Esophagus muscularis mucosa (tissue), 4 donors: ENCODE measurements around the gene MATN3. TPM values are rescaled to one million over a fixed set of nuclear protein-coding genes. Genes with fewer than 3 reads are reported as not detected.
"Not testable (repeated sequence)": the region's sequence is repeated elsewhere in the genome, so short reads cannot be mapped to it uniquely, and the experiment has no call there.

Experiments
- DNase-seq: peaks from one replicate; pipeline ENCODE4 v3.0.0-alpha.2; 2017; ENCODE audit errors: extremely low spot score
- H3K27ac ChIP-seq, 4 donors: fragments of 200-600 bp; sonication (generic); replicated peaks in 1 of 4; 1 replicate in 3 of 4; 2 replicates in 1 of 4; pipeline ENCODE4 v1.5.1; 2016 to 2019; ENCODE audit warnings: mild to moderate bottlenecking in 1 of 4
- H3K27me3 ChIP-seq, 4 donors: fragments of 200-600 bp; sonication (generic); one replicate each; pipeline versions ENCODE4 v1.5.1 to v1.6.0; 2016 to 2019
- H3K36me3 ChIP-seq, 4 donors: fragments of 200-600 bp; sonication (generic); one replicate each; pipeline ENCODE4 v1.5.1; 2016 to 2019
- H3K4me1 ChIP-seq, 4 donors: fragments of 200-600 bp; sonication (generic); one replicate each; pipeline ENCODE4 v1.5.1; 2016 to 2019
- H3K4me3 ChIP-seq, 4 donors: fragments of 200-600 bp; sonication (generic); 1 replicate in 2 of 4; 2 replicates in 2 of 4; pipeline ENCODE4 v1.5.1; 2016 to 2019; ENCODE audit warnings: mild to moderate bottlenecking in 4 of 4, moderate library complexity in 1 of 4
- H3K9me3 ChIP-seq, 4 donors: fragments of 200-600 bp; sonication (generic); 1 replicate in 3 of 4; 2 replicates in 1 of 4; pipeline ENCODE4 v1.5.1; 2016 to 2019
- EP300 ChIP-seq: sonication (generic); formaldehyde crosslinking; IDR thresholded peaks from one replicate; pipeline ENCODE4 v1.6.1; 2017; ENCODE audit warnings: antibody characterized with exemption
- POLR2A ChIP-seq: fragments of 450-650 bp; IDR thresholded peaks from one replicate; pipeline ENCODE4 v1.6.1; 2017; ENCODE audit warnings: antibody characterized with exemption, moderate library complexity, mild to moderate bottlenecking, low read depth
- POLR2AphosphoS5 ChIP-seq, 2 donors: sonication (generic); formaldehyde crosslinking; IDR thresholded peaks; one replicate each; pipeline ENCODE4 v1.6.1; 2017; ENCODE audit warnings: antibody characterized with exemption in 2 of 2
- WGBS: methylation state at CpG from one replicate; pipeline ENCODE4 v1.1.5; 2018; 5-methylcytosine and 5-hydroxymethylcytosine counted together
- intact Hi-C: fragments of 100-400 bp; cut with DNase I; formaldehyde crosslinking; loops from one replicate; pipeline ENCODE4 v1.15.1; 2023
- total RNA-seq, 4 donors: library from RNA; depleted of rRNA; stranded (reverse); fragments of >200 nt; gene quantifications; one replicate each; pipeline versions ENCODE4 v1.1.0 to v1.2.1, GENCODE V29; 2016
- TF ChIP-seq, protein P1 (sequence below), 3 experiments: fragments of 200-600 bp in 2 of 3; fragments of 450-650 bp in 1 of 3; sonication (generic) in 2 of 3; IDR thresholded peaks; one replicate each; pipeline ENCODE4 v1.5.1; 2017 to 2019; ENCODE audit warnings: antibody characterized with exemption in 3 of 3, mild to moderate bottlenecking in 2 of 3, moderate library complexity in 1 of 3

The MATN3 gene
- total RNA-seq, 4 donors from 2014 or later, result 0.66 to 1.3 (median 0.82) TPM

DNA sequence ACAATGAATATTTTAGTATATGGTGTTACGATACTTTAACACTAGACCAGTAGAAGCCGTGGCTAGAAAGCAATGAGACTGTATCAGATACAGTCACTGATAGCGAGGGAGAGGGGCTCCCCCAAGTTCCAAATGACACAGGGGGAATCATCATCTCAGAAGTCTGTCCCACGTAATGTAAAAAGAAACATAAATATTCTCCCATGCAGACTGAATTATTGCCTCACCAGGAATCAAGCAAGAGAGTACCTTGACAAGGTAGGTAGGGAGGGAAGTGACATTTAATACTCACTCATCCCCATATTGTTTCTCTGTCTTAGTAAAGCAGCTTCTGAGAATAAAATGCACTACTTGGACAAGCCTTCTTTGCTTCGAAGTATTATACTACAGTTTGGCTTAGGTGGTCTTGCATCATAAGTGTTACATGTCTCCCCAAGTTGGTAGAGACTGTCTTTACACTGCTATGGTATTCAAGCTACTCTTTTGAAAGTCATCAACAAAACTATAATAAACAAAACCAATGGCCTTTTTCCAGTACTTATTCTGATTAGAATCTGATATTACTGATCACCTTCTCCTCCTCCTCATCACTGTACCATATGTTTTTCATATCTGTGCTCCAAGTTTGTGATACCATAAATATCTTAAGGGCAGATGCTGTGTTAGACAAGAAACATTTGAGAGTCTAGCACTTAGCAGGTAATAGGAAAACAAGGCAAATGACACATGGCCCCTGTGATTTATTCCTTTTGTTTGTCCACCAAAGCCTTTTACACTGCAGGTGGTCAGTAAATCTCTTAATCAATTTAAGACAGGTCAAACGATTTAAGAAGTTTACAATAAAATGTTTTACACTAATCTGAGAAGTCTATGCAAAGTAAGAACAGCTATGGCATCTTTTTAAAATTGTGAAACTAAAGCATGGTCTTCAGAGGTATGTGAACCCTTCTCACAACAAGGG lies 36.3 kb upstream of the MATN3 start:
- no peak for DNase-seq
- no peaks in the 10 kb centered on the region for H3K9me3 ChIP-seq
- H3K27me3 ChIP-seq, result no peaks in the 10 kb centered on the region
- H3K36me3 ChIP-seq, result no peaks in the 10 kb centered on the region
- intact Hi-C loops, result no loop called here
- WGBS, result 36% methylated on average over 6 of the region's 6 CpGs
- TF ChIP-seq POLR2A (no peak), POLR2AphosphoS5 (IDR thresholded peaks at IDR 0.05) (no peak)
- TF ChIP-seq, protein P1, sequence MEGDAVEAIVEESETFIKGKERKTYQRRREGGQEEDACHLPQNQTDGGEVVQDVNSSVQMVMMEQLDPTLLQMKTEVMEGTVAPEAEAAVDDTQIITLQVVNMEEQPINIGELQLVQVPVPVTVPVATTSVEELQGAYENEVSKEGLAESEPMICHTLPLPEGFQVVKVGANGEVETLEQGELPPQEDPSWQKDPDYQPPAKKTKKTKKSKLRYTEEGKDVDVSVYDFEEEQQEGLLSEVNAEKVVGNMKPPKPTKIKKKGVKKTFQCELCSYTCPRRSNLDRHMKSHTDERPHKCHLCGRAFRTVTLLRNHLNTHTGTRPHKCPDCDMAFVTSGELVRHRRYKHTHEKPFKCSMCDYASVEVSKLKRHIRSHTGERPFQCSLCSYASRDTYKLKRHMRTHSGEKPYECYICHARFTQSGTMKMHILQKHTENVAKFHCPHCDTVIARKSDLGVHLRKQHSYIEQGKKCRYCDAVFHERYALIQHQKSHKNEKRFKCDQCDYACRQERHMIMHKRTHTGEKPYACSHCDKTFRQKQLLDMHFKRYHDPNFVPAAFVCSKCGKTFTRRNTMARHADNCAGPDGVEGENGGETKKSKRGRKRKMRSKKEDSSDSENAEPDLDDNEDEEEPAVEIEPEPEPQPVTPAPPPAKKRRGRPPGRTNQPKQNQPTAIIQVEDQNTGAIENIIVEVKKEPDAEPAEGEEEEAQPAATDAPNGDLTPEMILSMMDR (IDR thresholded peaks at IDR 0.05), result no peak
- peaks cover 56 to 70% (median 65%) of the 10 kb centered on the region in 4 donors for H3K4me1 ChIP-seq
- peak overlapping the region; percentile 95 to 99 (median 99) for H3K27ac ChIP-seq
- H3K4me3 ChIP-seq, result peak overlapping the region; percentile 71 to 94 (median 88)

DNA sequence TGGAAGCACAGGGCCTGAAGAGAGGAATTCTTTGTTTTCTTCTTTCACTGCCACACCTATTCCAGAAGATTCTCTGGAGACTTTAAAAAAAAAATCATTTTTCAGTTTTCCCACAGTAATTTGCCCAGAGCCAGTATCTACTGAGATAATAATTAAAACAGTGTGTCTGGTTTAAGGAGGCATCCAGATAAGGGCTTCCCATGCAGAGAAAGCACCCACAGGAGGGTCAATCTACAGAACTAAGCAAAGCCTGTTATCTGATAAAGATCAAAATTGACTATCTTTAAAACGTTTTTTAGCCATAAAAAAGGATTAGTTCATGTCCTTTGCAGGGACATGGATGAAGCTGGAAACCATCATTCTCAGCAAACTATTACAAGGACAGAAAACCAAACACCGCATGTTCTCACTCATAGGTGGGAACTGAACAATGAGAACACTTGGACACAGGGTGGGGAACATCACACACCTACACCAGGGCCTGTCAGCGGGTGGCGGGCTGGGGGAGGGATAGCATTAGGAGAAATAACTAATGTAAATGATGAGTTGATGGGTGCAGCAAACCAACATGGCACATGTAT lies 33.3 kb upstream of the MATN3 start:
- Histone ChIP-seq H3K27ac (peak overlapping the region in 2 of 4 donors; percentile 8 to 23), H3K4me1 (peaks cover 70 to 86% (median 82%) of the 10 kb centered on the region in 4 donors)
- H3K27me3 ChIP-seq, H3K36me3 ChIP-seq, intact Hi-C loops, H3K4me3 ChIP-seq, DNase-seq, H3K9me3 ChIP-seq: not testable (repeated sequence)
- WGBS, result 68% methylated on average over 4 of the region's 4 CpGs

DNA sequence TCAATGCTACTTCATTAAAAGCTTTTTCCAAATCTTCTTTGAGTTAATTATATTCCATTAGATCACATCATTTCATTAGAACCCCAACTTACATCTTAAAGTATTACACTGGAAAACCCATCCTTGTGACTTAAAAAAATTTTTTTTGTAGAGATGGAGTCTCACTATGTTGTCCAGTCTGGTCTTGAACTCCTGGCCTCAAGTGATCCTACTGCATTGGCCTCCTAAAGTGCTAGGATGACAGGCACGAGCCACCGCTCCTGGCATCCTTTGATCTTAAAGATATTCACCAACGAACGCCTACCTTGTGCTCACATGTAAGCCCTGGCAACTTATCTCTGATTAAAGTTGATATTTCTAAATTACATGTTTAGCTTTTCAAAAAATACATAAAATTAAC lies 32.3 kb upstream of the MATN3 start:
- H3K4me1 ChIP-seq, result peaks cover 68 to 87% (median 85%) of the 10 kb centered on the region in 4 donors
- no peaks in the 10 kb centered on the region for H3K27me3 ChIP-seq
- peak overlapping the region in 2 of 4 donors; percentile 12 to 21 for H3K27ac ChIP-seq
- TF ChIP-seq POLR2AphosphoS5 (IDR thresholded peaks at IDR 0.05) (no peak), EP300 (no peak), POLR2A (no peak)
- TF ChIP-seq, protein P1 (IDR thresholded peaks at IDR 0.05), result no peak
- peaks cover 8 to 10% (median 9%) of the 10 kb centered on the region in 4 donors for H3K36me3 ChIP-seq
- WGBS, result 76% methylated on average over 4 of the region's 4 CpGs
- no peak for DNase-seq
- no peak overlapping the region for H3K4me3 ChIP-seq
- no peaks in the 10 kb centered on the region for H3K9me3 ChIP-seq
- intact Hi-C loops, result no loop called here

DNA sequence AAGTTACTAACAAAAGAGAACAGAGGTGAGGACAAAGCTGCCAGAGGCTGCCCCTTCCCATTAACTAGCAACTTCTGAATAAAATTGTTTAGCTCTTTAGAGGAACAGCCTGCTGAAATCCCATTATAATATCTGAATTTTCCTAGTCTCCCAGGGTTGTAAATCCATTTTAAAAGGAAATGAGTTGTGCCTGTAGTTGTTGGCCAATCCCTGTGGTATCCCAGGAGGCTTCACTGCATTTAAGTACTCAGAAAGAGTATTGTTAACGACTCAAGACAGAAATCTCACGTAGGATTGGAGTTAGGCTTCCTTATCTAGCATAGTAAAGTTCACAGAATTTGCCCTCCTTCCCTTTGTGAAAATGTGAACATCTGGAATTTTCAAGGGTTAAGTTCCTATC lies 30.1 kb upstream of the MATN3 start:
- TF ChIP-seq EP300 (no peak), POLR2AphosphoS5 (IDR thresholded peaks at IDR 0.05) (no peak), POLR2A (no peak)
- H3K36me3 ChIP-seq, result peaks cover 26 to 33% (median 29%) of the 10 kb centered on the region in 4 donors
- H3K27ac ChIP-seq, result no peak overlapping the region
- no peaks in the 10 kb centered on the region for H3K9me3 ChIP-seq
- no peaks in the 10 kb centered on the region for H3K27me3 ChIP-seq
- intact Hi-C loops, result no loop called here
- peaks cover 48 to 79% (median 73%) of the 10 kb centered on the region in 4 donors for H3K4me1 ChIP-seq
- no peak for DNase-seq
- H3K4me3 ChIP-seq, result no peak overlapping the region
- WGBS, result 20% methylated on average over 2 of the region's 2 CpGs

DNA sequence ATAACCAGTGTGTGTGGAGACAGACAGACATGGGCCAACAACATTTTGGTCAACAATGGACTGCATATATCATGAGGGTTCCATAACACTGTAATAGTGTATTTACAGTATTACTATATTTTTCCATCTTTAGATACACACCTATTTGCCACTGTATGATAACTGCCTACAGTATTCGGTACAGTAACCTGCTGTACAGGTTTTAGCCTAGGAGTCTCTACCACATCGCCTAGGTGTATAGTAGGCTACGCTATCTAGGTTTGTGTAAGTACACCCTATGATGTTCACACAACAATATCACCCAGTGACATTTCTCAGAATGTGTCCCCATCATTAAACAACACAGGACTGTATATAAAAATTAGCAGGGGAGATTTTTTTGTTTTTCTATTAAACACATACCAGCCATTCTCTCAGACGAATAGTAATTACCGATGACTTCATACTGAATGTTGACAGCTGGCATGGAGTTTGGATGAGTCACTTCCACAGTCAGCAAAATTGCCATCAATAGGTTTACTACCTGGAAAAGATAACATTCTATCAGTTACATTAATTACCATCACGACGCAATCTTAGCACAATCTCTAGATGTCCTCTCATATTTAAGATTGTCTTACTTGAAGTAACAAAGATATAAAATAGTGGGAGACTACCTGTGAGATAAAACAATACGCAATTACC lies 28.2 kb upstream of the MATN3 start:
- Histone ChIP-seq H3K4me1 (peaks cover 63 to 78% (median 72%) of the 10 kb centered on the region in 4 donors), H3K4me3 (no peak overlapping the region), H3K27ac (no peak overlapping the region), H3K27me3 (no peaks in the 10 kb centered on the region), H3K36me3 (peaks cover 34 to 51% (median 46%) of the 10 kb centered on the region in 4 donors), H3K9me3 (no peaks in the 10 kb centered on the region)
- DNase-seq, result no peak
- TF ChIP-seq, protein P1 (IDR thresholded peaks at IDR 0.05), result no peak
- TF ChIP-seq POLR2AphosphoS5 (IDR thresholded peaks at IDR 0.05) (no peak), POLR2A (no peak), EP300 (no peak)
- 77% methylated on average over 8 of the region's 8 CpGs for WGBS
- intact Hi-C loops, result no loop called here
